ENCODE data around the gene DIO3. TPM values are rescaled to one million over a fixed set of nuclear protein-coding genes. Genes with fewer than 3 reads are reported as not detected.
A peak's percentile ranks its signal among the peaks of the same experiment; 100 is the strongest.

The DIO3 gene
- total and polyA plus RNA-seq, 2 of the 4 experiments (the other 2 are of a cell fraction), result not detected

- Histone ChIP-seq H4K91ac (ENCODE audit: insufficient read depth, low read depth, low read length) (no peak overlapping the region), H4K5ac (ENCODE audit: low read depth, low read length) (no peak overlapping the region), H3K23ac (ENCODE audit: low read depth, low read length) (no peak overlapping the region), H3K56ac (ENCODE audit: extremely low read depth, insufficient read depth, low read length) (no peak overlapping the region), H2BK20ac (ENCODE audit: low read depth, low read length) (no peak overlapping the region), H3K4me3 (ENCODE audit: insufficient read depth, low read depth, low read length) (no peak overlapping the region), H3K79me1 (ENCODE audit: low read depth in 1 of 2, low read length in 2 of 2) (no peaks in the 10 kb centered on the region), H3K36me3 (ENCODE audit: control insufficient read depth, insufficient read depth, low read length) (no peaks in the 10 kb centered on the region), H2AK5ac (ENCODE audit: low read depth, low read length) (no peak overlapping the region), H2BK15ac (ENCODE audit: low read depth, low read length) (no peak overlapping the region), H2AFZ (replicated peaks; ENCODE audit: low read length, poor library complexity) (no peak overlapping the region), H3K4ac (ENCODE audit: low read depth, low read length) (no peak overlapping the region), H4K20me1 (ENCODE audit: insufficient read depth, low read length) (no peaks in the 10 kb centered on the region), H3K18ac (ENCODE audit: low read depth, low read length) (no peak overlapping the region), H3K27me3 (ENCODE audit: control insufficient read depth, insufficient read depth, low read length) (peaks cover 26% of the 10 kb centered on the region; the same call in 1 of the 2 replicates), H3K9me3 (ENCODE audit: control insufficient read depth, insufficient read depth, low read length) (no peaks in the 10 kb centered on the region), H3K27ac (ENCODE audit: insufficient read depth, low read length) (no peak overlapping the region), H2AK9ac (replicated peaks; ENCODE audit: low read depth, low read length, poor library complexity) (no peak overlapping the region), H3K4me2 (ENCODE audit: low read depth, low read length) (no peak overlapping the region), H3K4me1 (ENCODE audit: control insufficient read depth, insufficient read depth, low read length) (no peaks in the 10 kb centered on the region), H3K14ac (replicated peaks; ENCODE audit: low read depth, low read length) (no peak overlapping the region), H3K9ac (ENCODE audit: low read depth, low read length) (no peak overlapping the region), H4K8ac (ENCODE audit: low read depth in 2 of 2, low read length in 2 of 2) (no peak overlapping the region), H3K9me1 (ENCODE audit: insufficient read depth, low read length) (no peaks in the 10 kb centered on the region), H2BK5ac (ENCODE audit: low read depth, low read length, poor library complexity, severe bottlenecking) (peak overlapping the region; percentile 71), H2BK120ac (ENCODE audit: low read depth, low read length) (no peak overlapping the region)
- dilution Hi-C loops (cut with HindIII; ENCODE audit: low sequenced_read_pairs, unreplicated experiment) (no loop called here), in situ Hi-C loops (cut with MboI; ENCODE audit: low sequenced_read_pairs) (no loop called here), intact Hi-C loops (cut with micrococcal nuclease) (no loop called here)
- no peak for DNase-seq
- POLR2A ChIA-PET (ENCODE audit: unreplicated experiment), result no interaction called here
- BruUV-seq (replicated peaks), result no TSS peak
- no peak for ATAC-seq (ENCODE audit: low read depth)
- TF ChIP-seq, protein P1, sequence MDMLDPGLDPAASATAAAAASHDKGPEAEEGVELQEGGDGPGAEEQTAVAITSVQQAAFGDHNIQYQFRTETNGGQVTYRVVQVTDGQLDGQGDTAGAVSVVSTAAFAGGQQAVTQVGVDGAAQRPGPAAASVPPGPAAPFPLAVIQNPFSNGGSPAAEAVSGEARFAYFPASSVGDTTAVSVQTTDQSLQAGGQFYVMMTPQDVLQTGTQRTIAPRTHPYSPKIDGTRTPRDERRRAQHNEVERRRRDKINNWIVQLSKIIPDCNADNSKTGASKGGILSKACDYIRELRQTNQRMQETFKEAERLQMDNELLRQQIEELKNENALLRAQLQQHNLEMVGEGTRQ (IDR thresholded peaks at IDR 0.05; ENCODE audit: low read depth, low read length), result no peak
- TF ChIP-seq FOS (IDR thresholded peaks at IDR 0.05; ENCODE audit: low read depth, low read length) (no peak), MXI1 (IDR thresholded peaks at IDR 0.05; ENCODE audit: borderline replicate concordance, low read depth, low read length) (no peak), RFX5 (IDR thresholded peaks at IDR 0.05; ENCODE audit: low read depth, low read length) (no peak), BHLHE40 (IDR thresholded peaks at IDR 0.05; ENCODE audit: low read depth, low read length) (no peak), MAZ (IDR thresholded peaks at IDR 0.05; ENCODE audit: borderline replicate concordance, low read depth, low read length) (no peak), MAFK (IDR thresholded peaks at IDR 0.05; ENCODE audit: low read depth, low read length) (no peak), RCOR1 (IDR thresholded peaks at IDR 0.05; ENCODE audit: insufficient replicate concordance, low read length) (no peak)
- TF ChIP-seq, protein P2, sequence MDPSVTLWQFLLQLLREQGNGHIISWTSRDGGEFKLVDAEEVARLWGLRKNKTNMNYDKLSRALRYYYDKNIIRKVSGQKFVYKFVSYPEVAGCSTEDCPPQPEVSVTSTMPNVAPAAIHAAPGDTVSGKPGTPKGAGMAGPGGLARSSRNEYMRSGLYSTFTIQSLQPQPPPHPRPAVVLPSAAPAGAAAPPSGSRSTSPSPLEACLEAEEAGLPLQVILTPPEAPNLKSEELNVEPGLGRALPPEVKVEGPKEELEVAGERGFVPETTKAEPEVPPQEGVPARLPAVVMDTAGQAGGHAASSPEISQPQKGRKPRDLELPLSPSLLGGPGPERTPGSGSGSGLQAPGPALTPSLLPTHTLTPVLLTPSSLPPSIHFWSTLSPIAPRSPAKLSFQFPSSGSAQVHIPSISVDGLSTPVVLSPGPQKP (IDR thresholded peaks at IDR 0.05; ENCODE audit: borderline replicate concordance, low read depth, low read length), result no peak
- WGBS, 2 experiments (ENCODE audit: extremely low coverage in 2 of 2, insufficient read length in 1 of 2), result 72% methylated on average over 4 of the region's 20 CpGs; no CpG with 5 or more reads in 1 of the 2 experiments
- CTCF ChIA-PET, result no interaction called here
Measured at GRCh38 chr14:101554991-101555668, 6.2 kb upstream of the DIO3 start.

Measured in IMR-90 (cell line).